Measurements from ENCODE around the gene ABCC6. TPM values are rescaled to one million over a fixed set of nuclear protein-coding genes. Genes with fewer than 3 reads are reported as not detected.
"Not testable (repeated sequence)": the region's sequence is repeated elsewhere in the genome, so short reads cannot be mapped to it uniquely, and the experiment has no call there.

The ABCC6 gene
- total RNA-seq, 3 donors from 2014 or later = not detected

DNA sequence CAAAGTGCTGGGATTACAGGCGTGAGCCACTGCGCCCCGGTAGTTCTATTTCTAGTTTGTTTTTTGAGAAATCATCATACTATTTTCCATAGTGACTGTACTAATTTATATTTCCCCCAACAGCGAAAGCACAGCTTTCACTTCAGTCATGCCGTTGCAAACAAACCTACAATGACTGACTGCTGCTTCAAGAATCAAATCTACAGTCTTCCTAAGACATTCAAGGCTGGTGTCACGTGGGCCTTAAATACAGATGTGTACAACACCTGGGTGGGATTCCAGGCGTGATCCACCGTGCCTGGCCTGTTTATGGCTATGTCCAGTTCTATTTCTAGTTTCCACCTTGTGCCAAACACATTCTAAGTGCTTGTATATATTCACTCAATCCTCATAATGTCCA is 72.0 kb downstream of the ABCC6 start:
- no peak for DNase-seq
- Mint-ChIP-seq H3K9me3 (no peaks in the 10 kb centered on the region), H3K36me3 (ENCODE audit: insufficient read depth) (no peaks in the 10 kb centered on the region), H3K4me3 (no peak overlapping the region), H3K4me1 (ENCODE audit: low read depth) (no peaks in the 10 kb centered on the region), H3K27me3 (ENCODE audit: low read depth) (no peaks in the 10 kb centered on the region)
- no peak for ATAC-seq

DNA sequence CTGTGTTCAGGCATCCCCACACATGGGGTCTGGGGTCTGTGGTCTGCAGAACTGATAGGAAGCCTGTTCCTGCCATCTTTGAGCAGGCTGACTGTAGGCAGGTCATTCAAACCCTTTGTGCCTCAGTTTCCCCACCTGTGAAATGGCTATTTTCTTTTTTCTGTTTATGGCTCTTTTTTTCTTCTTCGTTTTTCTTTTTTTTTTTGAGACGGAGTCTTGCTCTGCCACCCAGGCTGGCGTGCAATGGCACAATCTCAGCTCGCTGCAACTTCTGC is 72.5 kb downstream of the ABCC6 start:
- ATAC-seq (no peak), DNase-seq (no peak)
- Mint-ChIP-seq H3K36me3 (ENCODE audit: insufficient read depth) (no peaks in the 10 kb centered on the region), H3K27me3 (ENCODE audit: low read depth) (no peaks in the 10 kb centered on the region), H3K4me3 (no peak overlapping the region), H3K4me1 (ENCODE audit: low read depth) (no peaks in the 10 kb centered on the region), H3K9me3 (no peaks in the 10 kb centered on the region)

DNA sequence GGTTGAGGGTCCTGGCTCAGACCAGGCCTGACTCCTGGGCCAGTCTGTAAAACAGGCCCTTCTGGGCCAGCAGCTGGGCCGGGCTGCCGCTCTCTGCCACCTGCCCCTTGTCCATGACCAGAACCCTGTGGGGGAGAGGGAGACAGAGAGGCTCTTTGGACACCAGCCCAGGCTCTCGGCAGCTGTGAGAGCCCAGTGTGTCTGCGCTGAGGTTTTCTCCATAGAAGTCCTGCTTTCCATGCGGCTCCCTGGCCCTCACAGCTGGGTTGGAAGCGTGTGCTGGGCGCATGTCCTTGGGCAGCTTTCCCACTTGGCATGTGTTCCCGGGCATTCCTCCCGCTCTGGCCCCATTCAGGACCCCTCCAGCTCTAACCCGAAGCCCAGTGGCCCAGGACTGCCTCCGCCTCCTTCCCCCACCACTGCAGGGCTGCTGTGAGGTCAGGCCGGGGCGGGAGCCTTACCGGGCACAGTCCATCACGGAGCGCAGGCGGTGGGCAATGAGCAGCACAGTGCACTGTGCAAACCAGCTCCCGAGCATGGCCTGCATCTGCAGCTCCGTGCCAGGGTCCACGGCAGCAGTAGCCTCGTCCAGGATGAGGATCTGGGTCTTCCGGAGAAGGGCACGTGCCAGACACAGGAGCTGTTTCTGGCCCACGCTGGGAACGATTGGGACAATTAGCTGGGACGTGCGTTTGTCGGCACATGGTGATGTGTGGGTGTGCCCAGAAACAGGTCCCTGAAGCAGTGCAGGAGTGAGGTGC is 73.0 kb downstream of the ABCC6 start:
- H3K4me3 Mint-ChIP-seq = no peak overlapping the region
- H3K36me3 Mint-ChIP-seq (ENCODE audit: insufficient read depth) = peaks cover 4% of the 10 kb centered on the region
- DNase-seq (no peak), ATAC-seq (peak in 1 of 2 donors; percentile 10)
- H3K4me1 Mint-ChIP-seq (ENCODE audit: low read depth) = no peaks in the 10 kb centered on the region
- no peaks in the 10 kb centered on the region for H3K27me3 Mint-ChIP-seq (ENCODE audit: low read depth)
- H3K9me3 Mint-ChIP-seq = no peaks in the 10 kb centered on the region

DNA sequence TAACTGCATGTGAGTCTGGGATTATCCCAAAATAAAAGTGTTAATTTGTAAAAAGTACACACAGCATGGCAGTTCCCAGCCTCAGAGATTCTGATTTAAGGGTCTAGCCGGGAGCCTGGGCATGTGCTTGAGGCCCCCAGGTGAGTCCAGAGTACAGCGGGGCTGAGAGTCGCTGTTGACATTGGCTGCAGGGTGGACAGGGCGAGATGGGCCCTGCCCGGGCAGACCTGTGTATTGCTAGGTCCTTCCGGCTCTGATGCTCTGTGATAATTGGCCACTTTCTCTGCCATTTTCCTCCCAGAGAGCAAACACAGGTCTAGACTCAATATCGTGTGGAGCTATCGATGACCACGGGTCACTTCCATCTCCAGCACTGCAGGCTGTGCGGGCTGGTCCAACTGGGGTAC is 73.6 kb downstream of the ABCC6 start:
- no peak for ATAC-seq
- Mint-ChIP-seq H3K27me3 (ENCODE audit: low read depth) (no peaks in the 10 kb centered on the region), H3K36me3 (ENCODE audit: insufficient read depth) (peaks cover 4% of the 10 kb centered on the region), H3K4me1 (ENCODE audit: low read depth) (no peaks in the 10 kb centered on the region), H3K9me3 (no peaks in the 10 kb centered on the region), H3K4me3 (no peak overlapping the region)
- no peak for DNase-seq

DNA sequence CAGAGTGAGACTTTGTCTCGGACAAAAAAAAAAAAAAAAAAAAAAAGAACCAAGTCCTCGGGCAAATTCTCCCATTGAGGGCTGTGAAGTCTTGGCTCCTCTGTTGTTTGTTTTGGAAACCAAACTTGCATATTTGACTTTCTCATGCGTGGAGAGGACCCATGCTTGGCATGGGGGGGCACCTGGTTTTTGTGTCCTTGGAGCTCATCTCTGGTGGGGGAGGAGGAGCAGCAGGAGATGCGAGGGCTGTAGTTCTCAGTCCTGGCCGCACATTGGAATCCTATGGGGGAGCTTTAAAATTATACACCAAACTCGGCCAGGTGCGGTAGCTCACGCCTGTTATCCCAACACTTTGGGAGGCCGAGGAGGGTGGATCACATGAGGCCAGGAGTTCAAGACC is 74.5 kb downstream of the ABCC6 start:
- ATAC-seq (no peak), DNase-seq (no peak)
- Mint-ChIP-seq H3K4me3 (no peak overlapping the region), H3K27me3 (ENCODE audit: low read depth) (no peaks in the 10 kb centered on the region), H3K36me3 (ENCODE audit: insufficient read depth) (peaks cover 4% of the 10 kb centered on the region), H3K9me3 (no peaks in the 10 kb centered on the region), H3K4me1 (ENCODE audit: low read depth) (no peaks in the 10 kb centered on the region)

DNA sequence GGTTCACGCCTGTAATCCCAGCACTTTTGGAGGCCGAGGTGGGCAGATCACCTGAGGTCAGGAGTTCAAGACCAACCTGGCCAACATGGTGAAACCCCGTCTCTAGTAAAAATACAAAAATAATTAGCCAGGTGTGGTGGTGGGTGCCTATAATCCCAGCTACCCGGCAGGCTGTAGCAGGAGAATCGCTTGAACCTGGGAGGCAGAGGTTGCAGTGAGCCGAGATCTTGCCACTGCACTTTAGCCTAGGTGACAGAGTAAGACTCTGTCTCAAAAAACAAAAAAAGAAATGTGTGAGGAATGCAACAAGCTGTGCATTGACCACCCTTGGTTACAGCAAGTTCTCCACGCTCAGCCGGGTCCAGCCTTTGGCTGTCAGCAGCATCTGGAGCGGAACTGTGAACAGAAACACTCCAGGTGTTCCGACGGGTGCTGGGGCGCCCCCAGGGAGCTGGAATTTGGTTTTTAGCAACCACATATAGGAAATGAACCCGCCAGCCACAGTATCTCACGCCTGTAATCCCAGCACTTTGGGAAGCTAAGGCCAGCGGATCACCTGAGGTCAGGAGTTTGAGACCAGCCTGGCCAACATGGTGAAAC is 75.2 kb downstream of the ABCC6 start:
- H3K4me1 Mint-ChIP-seq (ENCODE audit: low read depth); H3K36me3 Mint-ChIP-seq (ENCODE audit: insufficient read depth); H3K4me3 Mint-ChIP-seq; H3K27me3 Mint-ChIP-seq (ENCODE audit: low read depth); ATAC-seq; DNase-seq; H3K9me3 Mint-ChIP-seq: not testable (repeated sequence)

DNA sequence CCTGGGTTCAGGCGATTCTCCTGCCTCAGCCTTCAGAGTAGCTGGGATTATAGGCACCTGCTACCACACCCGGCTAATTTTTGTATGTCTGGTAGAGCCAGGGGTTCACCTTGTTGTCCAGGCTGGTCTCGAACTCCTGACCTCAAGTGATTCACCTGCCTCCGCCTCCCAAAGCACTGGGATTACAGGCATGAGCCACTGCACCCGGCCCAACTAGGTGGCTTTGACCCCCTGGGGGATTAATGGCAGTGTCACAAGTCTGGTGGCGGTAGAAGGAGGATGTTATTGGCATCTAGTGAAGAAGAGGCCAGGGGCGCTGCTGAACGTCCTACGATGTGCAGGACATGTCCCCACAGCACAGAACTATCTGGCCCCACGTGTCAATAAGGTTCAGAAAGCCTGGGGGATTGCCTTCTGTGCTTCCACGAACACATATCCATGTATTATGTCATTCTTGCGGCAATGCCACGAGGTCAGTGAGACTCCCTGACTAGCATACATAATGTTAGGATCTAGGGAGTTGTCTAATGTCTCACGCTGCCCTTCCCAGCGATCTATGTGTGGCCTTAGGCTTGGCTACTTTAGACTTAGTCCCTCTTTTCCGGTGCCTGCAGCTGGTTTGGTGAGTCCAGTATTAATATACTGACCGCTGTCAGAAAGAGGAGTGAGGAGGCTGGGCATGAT is 75.8 kb downstream of the ABCC6 start:
- Mint-ChIP-seq H3K4me3 (no peak overlapping the region), H3K36me3 (ENCODE audit: insufficient read depth) (peaks cover 8% of the 10 kb centered on the region), H3K27me3 (ENCODE audit: low read depth) (no peaks in the 10 kb centered on the region), H3K9me3 (no peaks in the 10 kb centered on the region), H3K4me1 (ENCODE audit: low read depth) (no peaks in the 10 kb centered on the region)
- ATAC-seq (no peak), DNase-seq (no peak)

DNA sequence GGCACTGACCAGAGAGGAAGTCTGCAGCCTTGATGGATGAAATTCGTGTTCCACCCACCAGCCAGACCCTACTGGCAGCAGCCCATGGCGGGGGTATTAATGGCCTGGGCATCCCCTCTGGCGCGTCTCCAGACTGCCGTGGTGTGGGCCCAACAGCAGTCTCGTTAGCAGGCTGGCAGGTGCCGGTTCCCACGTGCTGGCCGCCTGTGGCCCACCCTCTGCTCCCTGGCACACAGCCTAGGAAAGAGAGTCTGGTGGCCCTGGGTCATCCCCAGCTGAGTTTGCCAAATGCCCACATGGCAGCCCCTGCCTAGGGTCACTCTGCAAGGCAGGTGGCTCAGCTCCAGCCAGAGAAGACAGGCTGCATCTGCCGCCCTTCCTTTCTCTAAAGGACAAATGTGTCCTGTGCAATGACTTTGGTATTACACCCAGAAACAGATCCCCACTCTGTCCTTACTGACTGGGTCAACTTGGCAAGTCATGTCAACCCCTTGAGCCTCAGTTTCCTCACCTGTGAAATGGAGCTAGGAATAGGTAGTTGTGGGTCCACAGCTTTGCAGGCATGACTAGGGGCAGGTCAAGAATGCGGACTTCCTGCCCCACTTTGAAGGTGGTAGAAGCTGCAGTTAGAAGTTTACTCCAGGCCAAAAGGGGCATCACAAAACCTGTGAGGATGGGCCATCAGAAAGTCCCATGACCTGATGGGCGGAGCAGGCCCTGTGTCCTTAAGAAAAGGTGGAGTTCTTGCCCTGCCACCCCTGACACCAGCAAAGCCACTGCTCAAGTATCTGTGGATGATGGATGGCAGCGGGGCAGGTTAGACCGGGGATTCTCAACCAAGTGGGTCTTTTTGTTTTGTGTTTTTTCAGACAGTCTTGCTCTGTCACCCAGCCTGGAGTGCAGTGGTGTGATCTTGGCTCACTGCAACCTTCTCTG is 76.6 kb downstream of the ABCC6 start:
- no peaks in the 10 kb centered on the region for H3K4me1 Mint-ChIP-seq (ENCODE audit: low read depth)
- no peaks in the 10 kb centered on the region for H3K9me3 Mint-ChIP-seq
- H3K36me3 Mint-ChIP-seq (ENCODE audit: insufficient read depth) = peaks cover 8% of the 10 kb centered on the region
- DNase-seq (no peak), ATAC-seq (no peak)
- no peak overlapping the region for H3K4me3 Mint-ChIP-seq
- H3K27me3 Mint-ChIP-seq (ENCODE audit: low read depth) = no peaks in the 10 kb centered on the region

DNA sequence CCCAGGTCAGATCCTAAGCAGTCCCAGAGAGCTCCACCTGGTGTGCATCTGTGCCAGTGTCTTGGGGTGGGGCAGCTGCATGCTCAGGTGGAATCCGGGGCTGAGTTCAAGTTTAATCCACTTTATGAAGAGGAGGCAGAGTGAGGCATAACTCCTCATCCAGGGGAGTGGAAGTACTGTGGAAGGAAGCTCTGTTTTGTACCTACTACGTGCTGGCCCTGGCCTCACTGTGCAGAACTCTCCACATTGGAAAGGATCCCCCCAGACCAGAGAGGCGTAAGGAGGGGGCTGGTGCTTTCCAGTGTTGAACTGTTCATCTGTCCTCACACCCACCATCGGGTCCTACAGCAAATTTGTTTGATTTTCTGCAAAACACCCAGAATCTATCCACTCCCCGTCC is 78.0 kb downstream of the ABCC6 start:
- H3K27me3 Mint-ChIP-seq (ENCODE audit: low read depth) = no peaks in the 10 kb centered on the region
- DNase-seq (no peak), ATAC-seq (no peak)
- H3K4me1 Mint-ChIP-seq (ENCODE audit: low read depth) = no peaks in the 10 kb centered on the region
- H3K4me3 Mint-ChIP-seq = no peak overlapping the region
- peaks cover 14% of the 10 kb centered on the region for H3K36me3 Mint-ChIP-seq (ENCODE audit: insufficient read depth)
- H3K9me3 Mint-ChIP-seq = no peaks in the 10 kb centered on the region

DNA sequence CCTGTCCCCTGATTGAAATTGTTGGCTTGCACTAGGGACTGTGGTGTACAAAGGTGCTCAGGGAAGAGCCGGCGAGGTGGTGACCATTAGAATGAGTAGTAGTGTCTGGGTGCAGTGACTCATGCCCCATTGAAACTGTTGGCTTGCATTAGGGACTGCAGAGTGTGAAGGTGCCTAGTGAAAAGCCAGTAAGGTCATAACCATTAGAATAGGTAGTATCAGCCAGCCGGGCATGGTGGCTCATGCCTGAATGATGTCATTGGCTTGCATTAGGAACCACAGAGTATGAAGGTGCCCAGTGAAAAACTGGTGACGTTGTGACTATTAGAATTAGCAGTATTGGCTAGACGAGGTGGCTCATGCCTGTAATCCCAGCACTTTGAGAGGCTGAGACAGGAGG is 78.9 kb downstream of the ABCC6 start:
- DNase-seq (no peak), ATAC-seq (no peak)
- Mint-ChIP-seq H3K9me3 (no peaks in the 10 kb centered on the region), H3K4me1 (ENCODE audit: low read depth) (no peaks in the 10 kb centered on the region), H3K27me3 (ENCODE audit: low read depth) (no peaks in the 10 kb centered on the region), H3K36me3 (ENCODE audit: insufficient read depth) (peaks cover 20% of the 10 kb centered on the region), H3K4me3 (no peak overlapping the region)

DNA sequence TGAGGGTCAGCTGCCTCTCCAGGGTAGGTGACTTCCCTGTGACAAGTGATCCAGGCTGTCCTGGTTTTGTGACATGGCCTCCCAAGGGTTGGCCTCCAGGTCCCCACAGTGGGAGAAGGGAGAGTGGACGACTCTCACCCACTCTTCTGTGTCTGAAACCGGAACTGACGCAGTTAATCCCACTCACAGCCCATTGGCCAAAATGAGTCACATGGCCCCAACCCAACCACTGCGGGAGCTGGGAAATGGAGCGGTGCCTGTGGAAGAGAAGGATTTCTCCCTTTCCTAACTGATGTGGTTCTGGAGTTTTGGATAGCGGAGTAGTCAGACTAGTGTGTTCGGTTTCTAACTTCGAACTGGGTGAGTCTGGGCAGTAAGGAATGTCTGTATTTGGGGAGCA is 79.4 kb downstream of the ABCC6 start:
- no peak for ATAC-seq
- Mint-ChIP-seq H3K36me3 (ENCODE audit: insufficient read depth) (peaks cover 21% of the 10 kb centered on the region), H3K9me3 (no peaks in the 10 kb centered on the region), H3K4me1 (ENCODE audit: low read depth) (no peaks in the 10 kb centered on the region), H3K4me3 (no peak overlapping the region), H3K27me3 (ENCODE audit: low read depth) (no peaks in the 10 kb centered on the region)
- no peak for DNase-seq

DNA sequence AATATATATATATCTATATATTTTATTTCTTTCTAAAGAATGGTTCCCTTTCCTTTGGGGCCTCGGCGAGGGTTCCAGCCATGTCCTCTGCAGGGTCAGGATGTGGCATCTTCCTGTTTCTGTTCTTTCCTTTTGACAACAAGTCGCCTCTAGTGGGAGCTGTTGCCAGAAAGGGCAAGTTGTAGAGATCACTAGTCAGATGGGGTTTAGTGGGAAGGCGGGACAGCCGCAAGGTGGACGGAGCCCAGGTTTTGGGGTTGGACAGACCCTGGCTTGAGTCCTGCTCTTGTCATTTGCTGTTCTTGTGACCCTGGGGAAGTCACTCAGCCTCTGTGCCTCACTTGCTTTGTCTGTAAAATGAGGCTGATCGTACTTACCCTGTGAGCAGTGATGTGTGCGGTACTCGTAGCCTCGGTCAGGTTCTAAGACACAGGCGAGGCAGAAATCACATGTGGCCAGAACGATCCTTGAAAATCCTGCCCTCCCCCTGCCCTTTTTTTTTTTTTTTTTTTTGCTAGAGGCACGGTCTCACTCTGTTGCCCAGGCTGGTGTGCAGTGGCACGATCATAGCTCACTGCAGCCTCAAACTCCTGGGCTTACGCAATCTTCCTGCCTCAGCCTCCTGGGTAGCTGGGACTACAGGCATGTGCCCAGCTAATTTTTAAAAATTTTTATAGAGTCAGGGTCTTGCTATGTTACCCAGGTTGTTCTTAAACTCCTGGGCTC is 80.1 kb downstream of the ABCC6 start:
- Mint-ChIP-seq H3K27me3 (ENCODE audit: low read depth) (no peaks in the 10 kb centered on the region), H3K9me3 (no peaks in the 10 kb centered on the region), H3K4me3 (no peak overlapping the region), H3K4me1 (ENCODE audit: low read depth) (no peaks in the 10 kb centered on the region), H3K36me3 (ENCODE audit: insufficient read depth) (peaks cover 23% of the 10 kb centered on the region)
- DNase-seq (no peak), ATAC-seq (peak in 1 of 2 donors; percentile 40)

DNA sequence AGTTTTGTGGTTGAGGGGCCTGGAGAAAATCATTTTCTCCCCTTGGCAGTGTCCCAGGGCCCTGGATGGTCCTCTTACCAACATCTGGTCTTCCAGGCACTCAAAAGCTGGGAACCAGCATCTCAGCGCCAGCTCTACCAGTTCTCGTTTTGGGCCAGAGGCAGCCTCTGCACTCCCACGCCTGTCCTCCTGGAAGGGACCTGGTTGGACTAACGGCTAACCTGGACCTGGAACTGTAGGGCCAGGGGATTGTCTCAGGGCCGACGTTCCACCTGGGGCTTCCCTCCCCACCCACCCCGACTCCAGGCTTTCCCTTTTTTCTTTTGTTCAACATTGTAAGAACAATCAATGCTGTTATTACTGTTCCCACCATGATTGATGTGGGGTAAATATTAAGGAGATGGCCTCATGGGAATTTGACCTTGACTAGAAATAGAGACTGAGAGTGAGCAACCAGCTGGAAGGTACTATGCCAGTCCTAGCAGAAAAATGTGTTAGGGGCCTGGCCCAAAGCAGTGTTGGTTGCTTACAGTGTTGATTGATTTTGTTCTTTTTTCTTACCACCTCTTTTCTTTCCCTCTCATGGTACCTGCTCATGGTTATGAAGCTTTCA is 81.4 kb downstream of the ABCC6 start:
- Mint-ChIP-seq H3K27me3 (ENCODE audit: low read depth) (no peaks in the 10 kb centered on the region), H3K36me3 (ENCODE audit: insufficient read depth) (peaks cover 23% of the 10 kb centered on the region), H3K9me3 (no peaks in the 10 kb centered on the region), H3K4me1 (ENCODE audit: low read depth) (no peaks in the 10 kb centered on the region), H3K4me3 (no peak overlapping the region)
- ATAC-seq (no peak), DNase-seq (no peak)
